ENCODE data around the gene NOL11.

The NOL11 gene

DNA sequence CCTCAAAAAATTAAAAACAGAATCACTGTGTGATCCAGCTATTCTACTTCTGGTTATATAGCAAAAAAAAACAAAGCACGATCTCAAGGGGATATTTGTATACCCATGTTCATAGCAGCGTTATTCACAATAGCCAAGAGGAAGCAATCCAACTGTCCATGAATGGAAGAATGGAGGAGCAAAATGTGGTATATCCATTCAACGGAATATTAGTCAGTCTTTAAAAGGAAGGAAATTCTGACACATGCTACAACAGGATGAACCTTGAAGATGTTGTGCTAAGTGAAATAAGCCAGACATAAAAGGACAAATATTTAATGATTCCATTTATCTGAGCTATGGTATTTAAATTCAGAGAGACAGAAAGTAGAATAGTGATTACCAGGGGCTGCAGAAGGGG, 4.6 kb upstream of the NOL11 start:
- Histone ChIP-seq H3K27me3 (ENCODE audit: insufficient read depth, low read length) (no peaks in the 10 kb centered on the region), H3K23ac (ENCODE audit: low read length) (no peak overlapping the region), H3K18ac (ENCODE audit: low read length) (no peak overlapping the region), H4K12ac (ENCODE audit: low read depth, low read length) (no peak overlapping the region), H2AFZ (ENCODE audit: insufficient read depth, low read length, poor library complexity) (no peak overlapping the region), H3K4ac (ENCODE audit: low read depth, low read length) (no peak overlapping the region), H3K79me2 (ENCODE audit: control insufficient read depth, insufficient read depth, low read length, poor library complexity) (peaks cover 4% of the 10 kb centered on the region), H2BK12ac (ENCODE audit: low read length) (no peak overlapping the region), H3K36me3 (ENCODE audit: control insufficient read depth in 1 of 2, insufficient read depth in 2 of 2, low read length in 2 of 2) (no peaks in the 10 kb centered on the region), H4K91ac (ENCODE audit: low read depth, low read length) (no peak overlapping the region), H3K4me1 (ENCODE audit: control insufficient read depth in 1 of 2, insufficient read depth in 2 of 2, low read length in 2 of 2) (peaks cover 0 to 2% of the 10 kb centered on the region in 2 experiments), H4K8ac (ENCODE audit: low read depth, low read length) (no peak overlapping the region), H3K27ac (ENCODE audit: low read depth, low read length) (no peak overlapping the region), H3K4me3 (ENCODE audit: low read depth, low read length) (no peak overlapping the region), H3K79me1 (ENCODE audit: low read length) (peaks cover 4% of the 10 kb centered on the region), H3K9me3 (ENCODE audit: insufficient read depth, low read depth, low read length) (no peaks in the 10 kb centered on the region), H3K14ac (ENCODE audit: low read length) (no peak overlapping the region), H3K9ac (ENCODE audit: low read length) (no peak overlapping the region), H2BK120ac (ENCODE audit: insufficient read depth, low read length, poor library complexity) (no peak overlapping the region), H2AK5ac (ENCODE audit: low read length) (no peak overlapping the region), H3K4me2 (ENCODE audit: low read length) (no peak overlapping the region), H2BK5ac (ENCODE audit: low read depth, low read length, poor library complexity) (no peak overlapping the region)
- DNase-seq, result no peak
- WGBS (ENCODE audit: extremely low coverage, insufficient coverage, insufficient read length), result no CpG with 5 or more reads among the region's 3 CpGs

DNA sequence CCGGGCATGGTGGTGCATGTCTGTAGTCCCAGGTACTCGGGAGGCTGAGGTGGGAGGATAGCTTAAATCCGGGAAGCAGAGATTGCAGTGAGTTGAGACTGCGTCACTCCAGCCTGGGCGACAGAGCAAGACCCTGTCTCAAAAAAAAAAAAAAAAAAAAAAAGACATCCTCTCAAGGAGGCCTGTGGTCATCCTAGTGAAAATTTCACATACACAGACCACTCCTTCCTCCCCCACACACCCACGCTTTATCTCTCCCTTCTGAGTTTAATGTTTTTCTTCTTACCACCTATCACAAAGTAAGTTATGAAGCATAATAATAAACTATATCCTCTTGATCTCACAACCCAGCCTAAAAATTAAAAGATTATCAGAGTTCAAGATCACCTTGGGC, 1.3 kb upstream of the NOL11 start:
- Histone ChIP-seq H2AFZ (ENCODE audit: insufficient read depth, low read length, poor library complexity) (no peak overlapping the region), H3K9me3 (ENCODE audit: insufficient read depth, low read depth, low read length) (no peaks in the 10 kb centered on the region), H3K23ac (ENCODE audit: low read length) (no peak overlapping the region), H3K9ac (ENCODE audit: low read length) (no peak overlapping the region), H2BK12ac (ENCODE audit: low read length) (no peak overlapping the region), H2BK5ac (ENCODE audit: low read depth, low read length, poor library complexity) (no peak overlapping the region), H3K4me2 (ENCODE audit: low read length) (no peak overlapping the region), H3K4me1 (ENCODE audit: control insufficient read depth in 1 of 2, insufficient read depth in 2 of 2, low read length in 2 of 2) (peaks cover 5 to 7% of the 10 kb centered on the region in 2 experiments), H3K27ac (ENCODE audit: low read depth, low read length) (no peak overlapping the region), H4K91ac (ENCODE audit: low read depth, low read length) (no peak overlapping the region), H4K12ac (ENCODE audit: low read depth, low read length) (no peak overlapping the region), H3K79me1 (ENCODE audit: low read length) (peaks cover 4% of the 10 kb centered on the region), H3K18ac (ENCODE audit: low read length) (no peak overlapping the region), H3K27me3 (ENCODE audit: insufficient read depth, low read length) (no peaks in the 10 kb centered on the region), H2BK120ac (ENCODE audit: insufficient read depth, low read length, poor library complexity) (no peak overlapping the region), H3K14ac (ENCODE audit: low read length) (no peak overlapping the region), H4K8ac (ENCODE audit: low read depth, low read length) (peak overlapping the region; percentile 80), H3K4ac (ENCODE audit: low read depth, low read length) (no peak overlapping the region), H3K36me3 (ENCODE audit: control insufficient read depth in 1 of 2, insufficient read depth in 2 of 2, low read length in 2 of 2) (peaks cover 2 to 3% of the 10 kb centered on the region in 2 experiments), H2AK5ac (ENCODE audit: low read length) (no peak overlapping the region), H3K4me3 (ENCODE audit: low read depth, low read length) (no peak overlapping the region), H3K79me2 (ENCODE audit: control insufficient read depth, insufficient read depth, low read length, poor library complexity) (peaks cover 12% of the 10 kb centered on the region)
- 100% methylated on average over 1 of the region's 6 CpGs for WGBS (ENCODE audit: extremely low coverage, insufficient coverage, insufficient read length)
- DNase-seq, result no peak

GRCh38 chr17:67717192-67717623, 528 bp upstream of the NOL11 start:
- Histone ChIP-seq H3K4ac (ENCODE audit: low read depth, low read length) (no peak overlapping the region), H3K27me3 (ENCODE audit: insufficient read depth, low read length) (no peaks in the 10 kb centered on the region), H3K23ac (ENCODE audit: low read length) (no peak overlapping the region), H3K9ac (ENCODE audit: low read length) (peak overlapping the region; percentile 75), H3K36me3 (ENCODE audit: control insufficient read depth in 1 of 2, insufficient read depth in 2 of 2, low read length in 2 of 2) (peaks cover 2 to 8% of the 10 kb centered on the region in 2 experiments), H3K9me3 (ENCODE audit: insufficient read depth, low read depth, low read length) (no peaks in the 10 kb centered on the region), H3K79me2 (ENCODE audit: control insufficient read depth, insufficient read depth, low read length, poor library complexity) (peaks cover 12% of the 10 kb centered on the region), H2BK120ac (ENCODE audit: insufficient read depth, low read length, poor library complexity) (no peak overlapping the region), H3K18ac (ENCODE audit: low read length) (no peak overlapping the region), H3K27ac (ENCODE audit: low read depth, low read length) (no peak overlapping the region), H3K4me2 (ENCODE audit: low read length) (peak overlapping the region; percentile 75), H2BK5ac (ENCODE audit: low read depth, low read length, poor library complexity) (no peak overlapping the region), H4K12ac (ENCODE audit: low read depth, low read length) (no peak overlapping the region), H3K14ac (ENCODE audit: low read length) (no peak overlapping the region), H2BK12ac (ENCODE audit: low read length) (no peak overlapping the region), H4K8ac (ENCODE audit: low read depth, low read length) (peak overlapping the region; percentile 75), H3K4me3 (ENCODE audit: low read depth, low read length) (no peak overlapping the region), H3K79me1 (ENCODE audit: low read length) (peaks cover 4% of the 10 kb centered on the region), H2AK5ac (ENCODE audit: low read length) (no peak overlapping the region), H4K91ac (ENCODE audit: low read depth, low read length) (no peak overlapping the region), H2AFZ (ENCODE audit: insufficient read depth, low read length, poor library complexity) (no peak overlapping the region), H3K4me1 (ENCODE audit: control insufficient read depth in 1 of 2, insufficient read depth in 2 of 2, low read length in 2 of 2) (peaks cover 5 to 7% of the 10 kb centered on the region in 2 experiments)
- no peak for DNase-seq
- WGBS (ENCODE audit: extremely low coverage, insufficient coverage, insufficient read length), result no CpG with 5 or more reads among the region's 5 CpGs

DNA sequence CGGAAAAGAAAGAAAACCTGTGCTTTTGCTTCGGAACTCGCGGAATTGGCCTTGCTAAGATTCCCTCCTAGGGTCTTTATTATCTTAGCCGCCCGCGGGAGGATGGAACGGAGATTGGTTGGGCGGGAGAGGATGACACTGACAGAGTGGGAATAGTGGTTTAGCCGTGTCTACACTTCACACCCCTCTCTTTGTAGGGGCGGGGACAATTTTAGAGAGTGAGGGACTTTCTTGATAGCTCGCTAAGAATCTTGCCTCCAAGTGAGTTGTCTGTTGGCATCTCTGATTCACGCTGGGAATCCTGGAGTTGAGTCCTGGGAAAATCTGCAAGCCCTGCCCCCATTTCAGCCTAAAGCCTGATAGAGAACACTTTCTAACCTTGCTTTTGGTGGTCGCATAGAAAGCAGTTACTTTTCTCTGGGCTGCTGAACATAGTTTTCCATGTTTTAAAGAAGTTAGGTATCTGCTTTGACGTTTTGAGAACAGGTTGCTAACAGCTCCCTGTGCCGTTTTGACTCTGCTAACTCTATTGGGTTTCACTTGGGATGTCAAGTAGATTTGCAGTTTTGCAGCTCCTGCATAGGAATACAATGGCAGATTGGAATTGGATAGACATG, 697 bp downstream of the NOL11 start:
- peak overlapping the region; percentile 98 for H3K9ac ChIP-seq (ENCODE audit: low read length)
- peak overlapping the region; percentile 96 for H3K4me2 ChIP-seq (ENCODE audit: low read length)
- H3K79me1 ChIP-seq (ENCODE audit: low read length), result peaks cover 4% of the 10 kb centered on the region
- peaks cover 9 to 12% of the 10 kb centered on the region in 2 experiments for H3K36me3 ChIP-seq (ENCODE audit: control insufficient read depth in 1 of 2, insufficient read depth in 2 of 2, low read length in 2 of 2)
- H3K27me3 ChIP-seq (ENCODE audit: insufficient read depth, low read length), result no peaks in the 10 kb centered on the region
- H3K14ac ChIP-seq (ENCODE audit: low read length), result peak overlapping the region; percentile 90
- peaks cover 5 to 7% of the 10 kb centered on the region in 2 experiments for H3K4me1 ChIP-seq (ENCODE audit: control insufficient read depth in 1 of 2, insufficient read depth in 2 of 2, low read length in 2 of 2)
- peak overlapping the region; percentile 91 for H3K4ac ChIP-seq (ENCODE audit: low read depth, low read length)
- H4K8ac ChIP-seq (ENCODE audit: low read depth, low read length), result peak overlapping the region; percentile 96
- H2BK5ac ChIP-seq (ENCODE audit: low read depth, low read length, poor library complexity), result peak overlapping the region; percentile 73
- H3K4me3 ChIP-seq (ENCODE audit: low read depth, low read length), result peak overlapping the region; percentile 85
- H2BK12ac ChIP-seq (ENCODE audit: low read length), result no peak overlapping the region
- H3K27ac ChIP-seq (ENCODE audit: low read depth, low read length), result peak overlapping the region; percentile 82
- peak overlapping the region; percentile 64 for H2AFZ ChIP-seq (ENCODE audit: insufficient read depth, low read length, poor library complexity)
- no peaks in the 10 kb centered on the region for H3K9me3 ChIP-seq (ENCODE audit: insufficient read depth, low read depth, low read length)
- peak overlapping the region; percentile 95 for H3K18ac ChIP-seq (ENCODE audit: low read length)
- peak overlapping the region; percentile 83 for H2BK120ac ChIP-seq (ENCODE audit: insufficient read depth, low read length, poor library complexity)
- DNase-seq, result peak; percentile 46 to 75
- H4K91ac ChIP-seq (ENCODE audit: low read depth, low read length), result peak overlapping the region; percentile 85
- no peak overlapping the region for H3K23ac ChIP-seq (ENCODE audit: low read length)
- WGBS (ENCODE audit: extremely low coverage, insufficient coverage, insufficient read length), result no CpG with 5 or more reads among the region's 16 CpGs
- H3K79me2 ChIP-seq (ENCODE audit: control insufficient read depth, insufficient read depth, low read length, poor library complexity), result peaks cover 12% of the 10 kb centered on the region
- peak overlapping the region; percentile 5 for H2AK5ac ChIP-seq (ENCODE audit: low read length)
- peak overlapping the region; percentile 84 for H4K12ac ChIP-seq (ENCODE audit: low read depth, low read length)

Measured in trophoblast cell (in vitro differentiated cells and primary cell).